Posterior cingulate gyrus (tissue), 11 donors: ENCODE results near the gene MAST4.

Source experiments
- DNase-seq, 10 donors: peaks; one replicate each; pipeline versions ENCODE4 v3.0.0 to v3.0.0-alpha.2; 2020 to 2021; ENCODE audit warnings: mixed read lengths in 3 of 10
- intact Hi-C: fragments of 100-400 bp; cut with DNase I; formaldehyde crosslinking; loops from one replicate; pipeline ENCODE4 v1.15.1; 2023

MAST4 gene

GRCh38 chr5:66595756-66596635, at the start of gene MAST4:
MAST4 (plus strand) TSS chr5:66596393; CDS start chr5:66596656, 263 bp downstream.
- DNase-seq, result peak; percentile 68 to 98 (median 88)
- intact Hi-C loops, result no loop called here

- DNase-seq, result no peak
Measured at GRCh38 chr5:66546541-66546940, 49.7 kb upstream of the MAST4 start.

GRCh38 chr5:66551338-66551737, 44.9 kb upstream of the MAST4 start:
- intact Hi-C loops, result no loop called here
- DNase-seq, result no peak

More at GRCh38 chr5:66546541-66546940, 49.7 kb upstream of the MAST4 start:
- intact Hi-C loops, result no loop called here

GRCh38 chr5:66551945-66552344, 44.2 kb upstream of the MAST4 start:
- intact Hi-C loops, result no loop called here
- no peak for DNase-seq

GRCh38 chr5:66553368-66553912, 42.8 kb upstream of the MAST4 start:
- intact Hi-C loops, result no loop called here
- DNase-seq, result no peak

GRCh38 chr5:66553916-66554575, 42.1 kb upstream of the MAST4 start:
- intact Hi-C loops, result no loop called here
- DNase-seq, result no peak

GRCh38 chr5:66554884-66555283, 41.3 kb upstream of the MAST4 start:
- no peak for DNase-seq
- intact Hi-C loops, result no loop called here

GRCh38 chr5:66558560-66558959, 37.6 kb upstream of the MAST4 start:
- no peak for DNase-seq
- intact Hi-C loops, result no loop called here

GRCh38 chr5:66560371-66560770, 35.8 kb upstream of the MAST4 start:
- intact Hi-C loops, result no loop called here
- DNase-seq, result no peak

GRCh38 chr5:66561256-66561990, 34.8 kb upstream of the MAST4 start:
- DNase-seq, result no peak
- intact Hi-C loops, result no loop called here

- no peak for DNase-seq
- intact Hi-C loops, result no loop called here
Measured at GRCh38 chr5:66565878-66566277, 30.3 kb upstream of the MAST4 start.

GRCh38 chr5:66567474-66567873, 28.7 kb upstream of the MAST4 start:
- intact Hi-C loops, result no loop called here
- no peak for DNase-seq

GRCh38 chr5:66570201-66570600, 26.0 kb upstream of the MAST4 start:
- intact Hi-C loops, result no loop called here
- DNase-seq, result no peak

GRCh38 chr5:66573733-66574132, 22.5 kb upstream of the MAST4 start:
- DNase-seq, result no peak
- intact Hi-C loops, result no loop called here

GRCh38 chr5:66582499-66583165, 13.6 kb upstream of the MAST4 start:
- intact Hi-C loops, result no loop called here
- no peak for DNase-seq

- no peak for DNase-seq
- intact Hi-C loops, result no loop called here
Measured at GRCh38 chr5:66585291-66585690, 10.9 kb upstream of the MAST4 start.

GRCh38 chr5:66587771-66588170, 8.4 kb upstream of the MAST4 start:
- peak in 6 of 10 donors; percentile 27 to 89 (median 42) for DNase-seq
- intact Hi-C loops, result no loop called here

- peak in 7 of 10 donors; percentile 13 to 84 (median 23) for DNase-seq
- intact Hi-C loops, result no loop called here
Measured at GRCh38 chr5:66596636-66597182, 516 bp downstream of the MAST4 start.

GRCh38 chr5:66597183-66597757, 1.1 kb downstream of the MAST4 start:
- intact Hi-C loops, result no loop called here
- peak; percentile 22 to 93 (median 53) for DNase-seq

GRCh38 chr5:66602621-66603020, 6.4 kb downstream of the MAST4 start:
- intact Hi-C loops, result no loop called here
- no peak for DNase-seq
